ENCODE results near the gene TNFRSF21.
A peak's percentile ranks its signal among the peaks of the same experiment; 100 is the strongest.
"Not testable (repeated sequence)": the region's sequence is repeated elsewhere in the genome, so short reads cannot be mapped to it uniquely, and the experiment has no call there.

Gene TNFRSF21

DNA sequence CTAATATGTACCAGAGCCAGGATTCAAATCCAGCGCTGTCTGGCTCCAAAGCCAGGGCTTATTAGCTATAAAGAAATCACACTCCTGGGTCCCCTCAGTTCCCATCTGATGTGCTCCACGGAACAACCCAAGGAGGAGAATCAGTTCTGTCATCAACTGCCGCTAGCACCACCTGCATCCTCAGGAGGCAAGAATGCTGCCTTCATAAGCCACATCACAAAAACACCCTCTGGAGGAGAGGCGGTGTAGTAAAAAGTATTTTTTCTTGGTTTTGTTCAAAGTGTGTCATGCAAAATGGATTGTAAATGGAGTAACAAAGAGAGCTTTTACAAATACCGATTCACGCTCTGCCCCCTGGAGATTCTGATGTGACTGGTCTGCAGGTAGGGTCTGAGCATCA, 57.1 kb downstream of the TNFRSF21 start:
- DNase-seq (ENCODE audit: low spot score), result no peak

DNA sequence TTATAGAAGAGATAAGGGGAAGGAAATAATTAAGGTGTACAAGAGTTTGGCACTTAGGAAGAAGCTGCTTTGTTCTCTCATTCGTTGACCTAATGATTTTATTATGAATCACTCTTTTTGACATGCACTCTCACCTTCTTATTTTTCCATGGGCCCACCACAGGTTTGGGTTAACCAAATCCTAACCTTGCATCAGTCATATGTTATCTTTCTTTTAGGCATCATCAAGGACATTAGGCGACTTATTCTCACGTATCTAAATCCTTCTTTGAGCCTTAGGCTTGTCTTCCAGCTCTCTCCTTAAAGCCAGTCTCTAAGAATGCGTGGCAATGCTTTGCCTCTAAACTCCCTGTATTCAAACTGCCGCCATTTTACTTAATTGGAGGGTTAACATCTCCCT, 58.3 kb downstream of the TNFRSF21 start:
- no peak for DNase-seq (ENCODE audit: low spot score)

DNA sequence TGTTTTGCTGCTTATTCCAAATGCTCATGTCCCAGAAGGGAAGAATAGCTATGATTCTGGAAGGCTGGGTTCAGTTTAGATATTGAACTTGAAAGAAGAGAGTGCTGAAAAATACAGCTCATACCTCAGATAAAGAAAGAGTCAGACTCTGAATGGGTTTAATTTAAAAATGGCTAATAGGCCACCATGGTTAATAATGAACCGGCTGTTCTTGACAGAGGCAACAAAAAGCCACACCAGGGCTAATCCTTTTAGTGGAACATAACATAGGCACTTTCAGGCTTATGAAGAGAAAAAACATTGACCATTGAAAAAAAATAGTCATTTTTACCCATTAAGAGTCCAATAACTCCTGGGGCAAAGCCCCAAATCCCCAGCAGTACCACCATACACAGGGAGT, 59.4 kb downstream of the TNFRSF21 start:
- DNase-seq (ENCODE audit: low spot score), result no peak

DNA sequence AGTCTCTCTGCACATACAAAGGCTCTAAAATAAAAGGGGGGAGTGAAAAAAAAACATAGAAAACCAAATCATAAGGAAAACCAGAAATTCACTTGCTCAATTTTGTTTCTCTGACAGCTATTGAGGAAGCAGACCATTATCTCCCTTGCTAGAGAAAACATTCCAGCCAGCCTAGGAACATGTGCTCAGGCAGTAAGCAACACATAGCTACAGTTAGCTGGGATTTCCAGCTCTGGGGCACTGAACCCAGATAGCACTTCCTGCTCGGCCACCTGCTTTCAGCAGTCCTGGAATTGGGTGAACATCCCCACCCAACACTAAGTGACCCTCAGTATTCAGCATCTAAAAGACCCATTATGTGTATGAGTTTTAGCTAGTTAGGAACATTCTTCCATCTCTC, 61.3 kb downstream of the TNFRSF21 start:
- no peak for DNase-seq (ENCODE audit: low spot score)

DNA sequence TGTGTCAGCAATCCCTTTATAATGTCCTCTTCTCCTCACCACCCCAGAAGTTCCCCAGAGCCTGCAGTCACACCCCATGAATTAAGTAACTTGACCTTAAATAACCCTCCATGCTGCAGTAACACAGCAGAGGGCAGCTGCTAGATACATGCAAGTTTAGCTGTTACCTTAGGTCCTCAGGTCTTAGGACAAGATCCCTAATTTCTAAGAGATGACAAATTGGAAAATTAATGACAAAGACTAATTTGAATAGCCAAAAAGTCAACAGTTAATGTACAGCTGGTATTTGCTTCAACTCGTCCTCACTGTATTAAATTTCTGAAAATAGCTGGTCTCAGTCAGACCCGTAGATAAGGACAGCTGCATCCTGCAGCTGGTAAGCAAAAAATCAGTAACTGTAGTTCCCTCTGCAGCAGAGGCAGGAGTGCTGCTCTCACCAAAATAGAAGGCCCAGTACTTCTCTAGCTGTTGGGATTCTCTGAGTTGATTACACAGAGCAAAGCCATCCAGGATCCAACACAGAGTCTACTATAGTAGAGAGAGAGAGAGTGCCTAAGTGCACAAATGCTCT, 62.4 kb downstream of the TNFRSF21 start:
- DNase-seq (ENCODE audit: low spot score), result no peak

DNA sequence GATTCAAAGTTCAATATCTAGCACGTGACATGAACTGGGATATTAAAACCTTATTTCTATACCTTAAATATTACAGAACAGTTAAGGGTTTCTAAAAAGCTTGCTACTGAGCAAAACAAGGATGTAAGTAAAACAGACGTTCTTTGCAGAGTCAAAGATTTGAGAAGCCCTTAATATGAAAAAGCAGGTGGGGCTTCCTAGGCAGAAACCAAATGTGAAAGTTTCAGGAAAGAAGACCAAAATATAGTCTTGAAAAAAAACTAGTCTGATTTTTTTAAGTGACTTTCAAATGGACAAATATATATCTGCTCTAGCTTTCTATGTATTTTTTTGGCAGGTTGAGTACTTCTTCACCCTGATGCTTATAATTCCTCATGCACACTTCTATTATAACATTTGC, 63.2 kb downstream of the TNFRSF21 start:
- no peak for DNase-seq (ENCODE audit: low spot score)

DNA sequence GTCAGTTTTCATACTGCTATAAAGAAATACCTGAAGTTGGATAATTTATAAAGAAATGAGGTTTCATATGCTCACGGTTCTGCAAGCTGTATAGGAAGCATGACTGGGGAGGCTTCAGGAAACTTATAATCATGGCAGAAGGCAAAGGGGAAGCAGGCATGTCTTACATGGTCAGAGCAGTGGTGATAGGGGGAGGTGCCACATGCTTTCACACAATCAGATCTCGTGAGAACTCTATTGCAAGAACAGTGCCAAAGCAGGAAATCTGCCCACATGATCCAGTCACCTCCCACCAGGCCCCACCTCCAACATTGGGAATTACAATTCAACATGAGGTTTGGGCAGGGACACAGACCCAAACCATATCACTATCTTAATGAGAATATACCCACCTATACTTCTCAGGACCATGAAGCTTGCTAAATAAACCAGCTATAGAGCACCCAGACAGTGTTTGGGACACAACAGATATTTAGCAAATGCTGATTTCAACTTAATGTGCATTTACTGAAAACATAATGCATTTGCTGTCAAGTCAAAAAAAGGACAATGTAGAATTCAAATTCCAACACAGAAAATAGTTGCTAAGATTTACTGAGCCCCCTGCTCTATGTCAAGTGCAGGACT, 63.8 kb downstream of the TNFRSF21 start:
- DNase-seq (ENCODE audit: low spot score), result no peak

DNA sequence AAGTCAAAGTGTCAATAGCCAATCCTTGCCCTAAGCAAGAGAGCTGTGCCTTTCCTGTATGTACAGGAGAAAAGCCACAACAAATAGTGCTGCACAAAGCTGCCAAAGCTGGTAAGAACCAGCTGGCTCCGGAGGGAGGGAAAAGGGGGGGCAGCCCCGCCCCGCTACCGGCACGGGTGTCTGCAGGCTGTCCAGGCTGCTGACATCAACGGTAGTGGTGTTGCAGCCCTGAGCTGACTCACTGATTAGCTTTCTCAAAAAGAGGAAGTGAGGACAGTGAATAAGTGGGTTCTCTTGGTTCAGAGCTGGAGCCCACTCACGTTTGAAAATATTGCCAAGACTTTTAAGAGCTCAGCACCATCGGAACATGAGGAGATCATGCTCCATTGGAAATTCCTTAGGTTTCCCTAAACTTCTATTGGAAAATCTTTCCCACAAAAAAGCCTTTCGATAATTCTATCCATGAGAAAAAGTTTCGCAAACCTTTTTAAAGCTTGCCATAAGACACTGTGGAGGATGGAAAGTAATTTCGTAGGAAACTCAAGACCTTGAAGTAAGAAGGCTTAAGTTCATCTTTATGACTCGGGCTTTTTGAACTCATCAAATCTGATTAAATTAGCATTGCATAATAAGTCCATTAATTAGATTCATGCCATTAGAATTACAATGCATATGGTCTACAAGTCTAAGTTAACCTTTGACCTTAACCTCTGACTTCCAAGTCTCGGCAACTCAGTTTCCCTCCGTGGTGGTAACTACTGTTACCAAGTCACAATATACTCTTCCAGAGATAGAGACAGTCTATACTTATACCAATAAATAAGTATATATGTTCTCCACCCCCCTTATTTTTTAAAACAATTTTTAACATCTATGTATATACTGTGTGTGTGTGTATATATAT, 67.0 kb downstream of the TNFRSF21 start:
- DNase-seq (ENCODE audit: low spot score), result peak; percentile 93

DNA sequence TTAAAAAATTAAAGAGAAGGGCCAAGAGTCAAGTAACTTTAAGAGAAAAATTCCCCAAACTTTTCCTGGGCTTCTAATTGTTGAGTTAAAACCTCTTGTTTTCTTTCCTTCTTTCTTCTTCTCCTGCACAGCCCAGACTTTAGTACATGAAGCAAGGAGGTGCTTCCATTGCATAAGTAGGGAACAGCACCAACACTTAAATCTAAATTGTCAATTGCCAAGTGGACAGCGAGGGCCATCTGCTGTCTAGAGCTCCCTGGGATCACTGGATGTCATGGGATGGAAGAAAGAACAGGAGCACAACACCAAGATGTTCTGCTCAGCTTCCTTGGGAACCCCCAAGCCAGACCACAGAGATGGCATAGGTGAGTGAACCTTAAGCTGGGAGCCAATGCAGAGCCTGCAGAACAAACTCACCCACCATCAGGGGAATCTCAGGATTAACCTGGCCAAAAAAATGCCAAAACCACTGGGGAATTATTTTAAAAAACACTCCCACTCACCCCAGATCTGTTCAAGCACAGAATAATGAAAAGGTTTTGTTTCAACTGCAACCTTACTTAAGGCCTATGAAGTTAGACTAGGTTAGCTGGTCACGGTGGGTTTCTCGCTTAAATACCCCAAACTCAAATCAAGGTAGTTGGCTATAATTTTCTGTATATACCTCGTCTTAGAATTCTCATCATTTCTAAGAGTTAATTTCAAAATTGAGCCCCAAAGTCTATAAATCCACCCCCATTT, 67.8 kb downstream of the TNFRSF21 start:
- peak; percentile 27 for DNase-seq (ENCODE audit: low spot score)

DNA sequence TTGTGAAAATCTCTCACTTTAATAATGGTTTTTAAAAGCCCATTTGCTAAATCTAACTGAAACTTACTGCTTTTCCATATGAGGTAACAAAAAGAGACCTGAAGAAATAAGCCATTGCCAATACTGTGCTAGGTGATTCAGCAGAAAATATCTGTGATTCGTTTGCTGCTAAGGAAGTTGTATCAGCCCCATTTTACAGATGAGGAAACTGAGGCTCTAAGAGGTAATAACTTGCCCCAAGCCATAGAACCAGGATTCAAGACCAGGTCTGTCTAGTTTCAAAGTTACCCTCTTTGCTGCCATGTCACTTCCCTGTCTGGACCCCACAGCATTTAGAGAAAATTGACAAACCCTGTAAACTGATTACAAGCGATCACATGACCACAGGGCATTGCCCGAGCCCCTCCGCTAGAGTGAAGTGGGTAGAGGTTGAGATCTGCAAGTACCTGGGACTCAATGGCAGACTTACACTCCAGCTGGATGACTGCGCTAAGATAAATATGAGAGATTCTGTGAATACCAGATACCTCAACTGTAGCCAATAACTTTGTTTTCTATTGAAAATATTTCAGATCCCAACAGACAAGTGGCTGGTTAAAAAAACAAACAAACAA, 69.3 kb downstream of the TNFRSF21 start:
- DNase-seq (ENCODE audit: low spot score), result no peak

DNA sequence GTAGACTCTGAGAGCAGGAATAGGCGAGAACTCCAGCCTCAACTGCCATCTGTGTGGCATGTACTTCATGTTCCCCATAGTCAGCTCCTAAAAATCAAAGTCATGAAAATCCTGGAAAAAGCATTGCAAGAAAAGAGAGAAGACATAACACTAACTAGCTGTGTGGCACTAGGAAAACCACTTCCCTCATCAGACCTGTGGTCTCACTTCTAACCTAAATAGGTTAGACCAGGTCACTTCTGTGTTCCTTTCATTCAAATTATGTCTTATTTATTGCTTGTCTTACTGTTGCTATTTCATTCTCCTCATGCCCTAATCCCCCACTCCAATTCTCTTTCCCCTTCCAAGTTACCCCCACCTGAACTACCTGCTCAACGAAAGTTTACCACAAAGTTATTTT, 70.2 kb downstream of the TNFRSF21 start:
- DNase-seq (ENCODE audit: low spot score), result no peak

DNA sequence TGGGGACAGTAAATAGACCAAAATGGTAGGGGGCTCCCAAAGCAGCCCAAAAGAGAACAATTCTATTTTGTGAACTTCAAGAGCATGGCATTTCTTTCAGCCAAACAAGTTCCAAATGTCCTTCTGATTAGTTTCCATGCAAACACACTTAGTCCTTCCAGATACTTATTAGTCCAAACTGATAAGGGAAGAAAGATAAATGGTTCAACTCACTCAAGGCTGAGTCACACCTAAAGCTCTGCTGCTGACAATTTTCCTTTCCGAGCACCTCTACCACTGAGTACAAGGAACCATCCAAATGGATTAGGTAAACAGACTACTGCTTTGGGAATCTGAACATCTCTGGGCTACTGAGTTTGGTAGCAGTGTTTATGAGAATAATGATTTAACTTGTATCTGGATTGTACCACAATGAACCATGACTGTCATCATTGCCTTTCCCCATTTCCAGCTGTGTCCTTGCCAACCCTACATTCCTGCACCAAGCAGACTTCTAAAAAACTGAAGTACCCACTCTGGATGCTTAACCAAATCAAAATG, 71.2 kb downstream of the TNFRSF21 start:
- no peak for DNase-seq (ENCODE audit: low spot score)

DNA sequence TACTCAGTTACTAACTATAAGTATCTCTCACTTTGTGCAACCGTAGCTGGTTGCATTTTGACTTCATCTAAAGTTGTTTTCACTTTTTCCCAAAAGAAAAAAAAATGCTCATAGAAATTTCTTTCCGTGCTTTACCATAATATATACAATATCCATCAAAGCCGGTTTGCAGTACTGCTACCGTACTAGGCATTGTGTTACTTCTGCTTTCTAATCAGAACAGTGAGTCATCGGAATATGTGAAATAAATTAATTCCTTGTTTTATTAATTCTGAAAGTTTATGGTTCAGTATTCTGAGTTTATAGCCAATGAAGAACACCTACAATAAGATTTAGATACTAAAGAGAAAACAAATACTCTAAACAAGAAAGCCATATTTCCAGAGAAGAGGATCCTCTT, 72.5 kb downstream of the TNFRSF21 start:
- DNase-seq (ENCODE audit: low spot score), result no peak

DNA sequence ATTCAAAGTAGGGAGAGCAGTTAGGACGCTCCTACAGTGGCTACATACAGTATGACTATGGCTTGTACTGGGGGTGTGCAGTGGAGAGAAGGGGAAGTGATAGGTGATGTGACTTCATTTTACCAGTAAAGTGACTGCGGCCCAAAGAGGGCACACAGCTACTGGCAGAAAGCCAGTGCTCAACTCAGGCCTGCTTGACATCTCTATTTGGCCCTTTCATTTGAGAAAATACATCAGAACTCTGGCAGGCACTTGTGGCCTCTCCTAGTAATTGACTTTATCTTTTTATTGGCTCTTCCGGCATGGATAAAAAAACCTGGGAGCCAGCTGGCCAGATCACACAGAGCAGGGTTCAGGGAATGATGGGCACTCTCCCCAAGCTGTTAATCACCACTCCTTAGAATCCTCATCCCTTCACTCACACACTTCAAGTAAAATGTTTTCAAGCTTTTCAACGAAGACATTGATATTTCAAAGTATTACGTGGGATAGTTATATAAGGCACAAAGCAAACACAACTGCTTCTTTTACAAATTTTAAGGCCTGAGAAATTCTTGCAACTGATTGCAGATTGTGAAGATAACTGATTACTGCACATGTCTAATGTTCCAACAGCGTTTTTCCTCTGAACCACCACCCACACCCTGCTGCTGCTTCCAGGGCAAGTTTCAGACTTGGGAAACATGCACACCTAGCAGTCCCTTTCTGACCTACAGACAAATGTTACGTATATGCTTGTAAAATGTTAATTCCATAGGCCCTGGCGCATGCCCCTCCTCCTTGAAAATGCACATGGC, 73.5 kb downstream of the TNFRSF21 start:
- DNase-seq (ENCODE audit: low spot score), result no peak

DNA sequence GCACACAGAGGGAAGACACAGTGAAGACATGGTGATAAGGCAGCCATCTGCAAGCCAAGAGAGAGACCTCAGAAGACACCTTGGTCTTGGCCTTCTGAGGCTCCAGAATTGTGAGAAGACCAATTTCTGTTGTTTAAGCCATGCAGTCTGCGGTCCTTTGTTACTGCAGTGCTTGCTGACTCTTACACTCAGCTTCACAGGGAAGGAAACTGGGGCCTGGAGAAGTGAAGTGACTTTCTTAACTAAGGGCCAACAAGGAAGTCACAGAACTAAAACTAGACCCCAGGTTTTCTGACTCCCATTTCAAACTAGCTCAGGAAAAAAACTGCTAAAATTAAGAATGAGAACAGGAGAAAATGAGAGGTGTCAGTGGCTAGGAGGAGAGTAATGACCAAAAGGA, 74.3 kb downstream of the TNFRSF21 start:
- no peak for DNase-seq (ENCODE audit: low spot score)

DNA sequence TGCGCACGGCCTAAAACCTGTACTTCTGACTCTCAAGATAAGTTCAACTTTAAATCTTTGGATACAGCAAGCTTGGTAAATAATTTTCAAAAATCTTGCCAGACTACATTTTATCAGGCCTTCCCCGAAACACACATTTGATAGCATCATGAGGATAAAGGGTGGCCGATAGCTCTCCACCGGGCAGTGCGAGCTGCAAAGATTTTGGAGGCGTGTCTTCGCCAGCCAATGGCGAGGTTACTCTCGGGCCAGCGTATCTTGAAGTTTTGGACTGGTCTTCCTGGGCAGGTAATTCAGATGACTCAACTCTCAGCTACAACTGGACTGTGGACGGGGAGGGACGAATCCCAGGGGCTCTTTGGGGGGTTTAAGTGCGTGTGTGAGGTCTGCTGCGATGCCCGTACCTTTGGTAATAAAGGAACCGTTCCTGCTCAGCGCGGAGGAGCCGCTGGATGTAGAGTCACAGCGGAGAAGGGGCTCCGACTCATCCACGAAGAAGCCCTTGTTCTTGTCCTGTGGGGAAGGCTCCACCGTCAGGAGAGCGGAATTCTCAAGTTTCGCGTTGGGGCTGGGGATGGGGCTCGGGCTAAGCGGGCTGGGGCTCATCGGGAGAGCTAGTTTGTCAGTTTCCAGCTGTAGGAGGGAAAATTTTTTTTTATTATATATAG, 75.3 kb downstream of the TNFRSF21 start:
- no peak for DNase-seq (ENCODE audit: low spot score)

DNA sequence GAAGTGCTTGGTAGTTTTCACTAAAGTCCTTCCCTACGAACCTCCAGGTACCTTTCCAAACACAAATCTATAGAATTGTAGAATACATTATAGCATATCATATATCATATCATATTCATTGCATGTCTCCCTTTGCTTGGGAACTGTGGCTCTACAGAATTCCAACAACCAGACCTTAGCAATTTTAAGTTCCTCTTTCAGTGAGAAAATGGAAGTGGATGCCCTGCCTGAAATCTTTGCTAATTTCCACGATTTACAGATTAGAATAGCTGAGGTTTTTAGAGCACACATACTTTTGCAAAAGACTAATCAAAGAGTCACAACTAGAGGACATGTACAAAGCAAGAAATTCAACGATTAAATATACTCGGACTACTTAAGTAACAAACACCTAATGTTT, 78.6 kb downstream of the TNFRSF21 start:
- DNase-seq (ENCODE audit: low spot score), result no peak

DNA sequence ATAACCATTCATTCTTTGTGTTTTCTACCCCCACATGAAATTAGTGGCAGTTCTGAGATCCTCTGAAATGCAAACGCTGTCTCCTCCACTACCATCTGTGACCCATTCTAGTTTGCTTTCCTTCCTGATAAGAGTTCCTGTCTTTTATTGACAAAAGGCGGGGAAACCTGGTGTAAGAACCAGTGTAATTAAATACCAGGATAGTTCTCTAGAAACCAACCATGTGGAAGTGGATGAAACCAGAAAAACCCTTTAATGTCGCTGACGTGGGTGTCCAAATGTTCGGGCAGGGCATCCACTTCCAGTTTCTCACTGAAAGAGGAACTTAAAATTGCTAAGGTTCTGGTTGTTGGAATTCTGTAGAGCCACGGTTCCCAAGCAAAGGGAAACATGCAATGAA, 79.1 kb downstream of the TNFRSF21 start:
- DNase-seq (ENCODE audit: low spot score), result no peak

DNA sequence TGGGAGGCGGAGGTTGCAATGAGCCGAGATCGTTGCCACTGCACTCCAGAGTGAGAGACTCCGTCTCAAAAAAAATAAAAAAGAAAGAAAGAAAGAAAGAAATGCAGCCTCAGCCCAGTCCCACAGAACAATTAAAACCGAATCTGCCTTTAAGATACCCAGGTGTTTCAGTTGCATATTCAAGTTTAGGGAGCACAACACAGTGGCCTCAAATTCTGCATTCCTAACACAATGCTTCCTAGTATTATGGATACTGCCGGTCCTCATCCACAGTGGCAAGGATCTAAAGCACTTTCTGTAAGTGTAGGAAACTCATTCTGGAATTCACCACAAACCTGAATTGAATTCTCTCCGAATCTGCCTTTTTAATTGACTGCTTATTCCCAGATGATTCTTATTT, 80.5 kb downstream of the TNFRSF21 start:
- no peak for DNase-seq (ENCODE audit: low spot score)

DNA sequence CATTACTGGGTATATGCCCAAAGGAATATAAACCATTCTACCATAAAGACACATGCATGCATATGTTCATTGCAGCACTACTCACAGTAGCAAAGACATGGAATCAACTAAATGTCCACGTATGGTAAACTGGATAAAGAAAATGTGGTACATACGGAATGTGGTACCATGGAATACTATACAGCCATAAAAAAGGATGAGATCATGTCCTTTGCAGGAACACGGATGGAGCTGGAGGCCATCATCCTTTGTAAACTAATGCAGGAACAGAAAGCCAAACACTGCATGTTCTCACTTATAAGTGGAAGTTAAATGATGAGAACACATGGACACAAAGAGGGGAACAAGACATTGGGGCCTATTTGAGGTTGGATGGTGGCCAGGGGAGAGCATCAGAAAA, 81.6 kb downstream of the TNFRSF21 start:
- not testable (repeated sequence) for DNase-seq (ENCODE audit: low spot score)
